Fibroblast of lung (primary cell): Measurements from ENCODE around the gene DNAAF1.

Experiments used
- CTCF ChIP-seq, 2 donors: IDR thresholded peaks in 1 of 2; conservative IDR thresholded peaks in 1 of 2; 1 replicate in 1 of 2; 2 replicates in 1 of 2; pipeline ENCODE4 v1.5.1; 2011 to 2012; ENCODE audit warnings: low read length in 2 of 2, control low read depth in 1 of 2, inconsistent platforms in 1 of 2, low read depth in 1 of 2, mild to moderate bottlenecking in 1 of 2
- EZH2 ChIP-seq: IDR thresholded peaks from 2 replicates; pipeline ENCODE4 v1.5.1; 2012; ENCODE audit warnings: low read length, control low read depth, mild to moderate bottlenecking; ENCODE audit errors: missing control alignments

- TF ChIP-seq EZH2: no peak
- TF ChIP-seq CTCF (conservative IDR thresholded peaks at IDR 0.05 in 1 of 2, IDR thresholded peaks at IDR 0.05 in 1 of 2; ENCODE audit: low read depth in 1 of 2, low read length in 2 of 2): no peak
Measured at GRCh38 chr16:84169765-84170310, 24.7 kb downstream of the DNAAF1 start.
